Pons (tissue), 1 donor: ENCODE results near the gene STON2.
A peak's percentile ranks its signal among the peaks of the same experiment; 100 is the strongest.

Experiments
- DNase-seq: peaks from one replicate; pipeline ENCODE4 v3.0.0-alpha.2; 2016; ENCODE audit warnings: low spot score

The STON2 gene

DNA sequence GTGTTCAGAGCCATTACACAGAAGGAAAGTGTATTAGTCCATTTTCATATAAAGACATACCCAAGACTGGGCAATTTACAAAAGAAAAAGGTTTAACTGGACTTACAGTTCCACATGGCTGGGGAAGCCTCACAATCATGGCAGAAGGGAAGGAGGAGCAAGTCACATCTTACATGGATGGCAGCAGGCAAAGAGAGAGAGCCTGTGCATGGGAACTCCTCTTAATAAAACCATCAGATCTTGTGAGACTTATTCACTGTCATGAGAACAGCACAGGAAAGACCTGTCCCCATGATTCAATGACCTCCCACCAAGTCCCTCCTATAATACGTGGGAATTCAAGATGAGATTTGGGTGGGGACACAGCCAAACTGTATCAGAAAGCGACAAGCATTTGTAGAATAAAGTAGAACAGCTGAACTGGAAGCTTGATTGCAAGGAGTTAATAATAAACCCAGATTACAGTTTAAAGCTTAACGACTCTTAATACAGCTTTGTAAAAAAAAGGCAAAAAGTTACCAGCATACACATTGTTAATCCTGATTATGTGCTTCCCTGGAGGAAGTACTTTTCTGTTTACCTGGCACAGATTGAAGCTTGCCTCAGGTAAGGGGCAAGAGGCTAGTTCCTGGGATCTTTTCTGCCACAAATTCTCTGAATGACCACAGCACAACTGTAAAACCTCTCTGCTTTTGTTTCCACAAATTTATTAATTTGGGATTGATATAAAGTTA, 18.1 kb upstream of the STON2 start:
- DNase-seq, result no peak

DNA sequence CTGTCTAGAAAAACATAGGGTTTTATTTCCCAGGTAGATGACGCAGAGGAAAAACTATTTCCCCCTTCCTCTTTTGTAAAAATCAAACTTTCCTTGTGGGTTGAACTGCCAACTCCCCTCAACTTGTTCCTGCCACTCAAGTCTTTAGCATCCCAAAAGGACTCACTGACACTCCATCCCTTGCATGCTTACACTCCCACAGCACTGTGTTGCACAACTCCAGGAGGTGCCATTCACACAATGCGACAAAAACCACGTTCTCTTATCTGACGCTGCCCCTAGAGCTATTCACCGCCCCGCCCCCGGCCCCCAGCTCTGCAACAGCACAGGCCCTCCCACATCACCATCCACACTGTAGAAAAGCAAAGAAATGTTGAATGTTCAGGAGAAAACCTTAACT, 16.9 kb upstream of the STON2 start:
- DNase-seq, result no peak

DNA sequence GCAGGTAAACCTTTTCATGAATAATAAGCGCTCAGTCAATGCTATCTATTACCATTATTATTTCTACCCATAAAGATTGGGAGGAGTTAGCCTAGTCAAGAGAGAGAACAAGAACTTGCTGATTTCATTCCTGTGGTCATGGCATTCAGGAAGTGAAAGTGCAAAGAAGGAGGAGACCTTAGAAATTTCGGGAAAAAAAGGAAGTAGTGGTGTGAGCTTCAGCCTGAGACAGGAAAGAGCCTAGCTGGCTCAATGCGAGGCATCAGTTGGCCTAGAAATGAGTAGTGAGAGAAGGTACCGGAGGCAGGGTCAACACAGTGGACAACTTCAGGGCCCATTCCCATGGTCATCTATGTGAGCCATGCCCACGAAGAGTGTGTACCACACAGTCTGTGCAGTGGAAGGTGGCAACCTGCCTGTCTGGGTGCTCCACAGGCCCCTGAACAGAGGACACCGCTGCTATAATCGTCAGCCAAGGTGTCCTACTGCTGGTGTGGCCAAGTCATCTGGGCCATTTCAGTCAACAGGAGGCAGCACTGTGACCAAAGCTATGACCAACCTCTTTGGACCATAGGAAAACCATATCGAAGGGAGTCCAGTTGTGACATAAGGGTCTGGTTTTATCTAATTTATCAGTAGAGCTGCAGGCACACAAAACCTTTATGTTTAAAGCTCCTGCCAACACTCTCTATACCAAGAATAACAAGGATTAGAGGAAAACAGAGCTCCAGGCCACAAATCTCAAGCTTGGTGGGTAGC, 16.2 kb upstream of the STON2 start:
- DNase-seq, result peak; percentile 83

DNA sequence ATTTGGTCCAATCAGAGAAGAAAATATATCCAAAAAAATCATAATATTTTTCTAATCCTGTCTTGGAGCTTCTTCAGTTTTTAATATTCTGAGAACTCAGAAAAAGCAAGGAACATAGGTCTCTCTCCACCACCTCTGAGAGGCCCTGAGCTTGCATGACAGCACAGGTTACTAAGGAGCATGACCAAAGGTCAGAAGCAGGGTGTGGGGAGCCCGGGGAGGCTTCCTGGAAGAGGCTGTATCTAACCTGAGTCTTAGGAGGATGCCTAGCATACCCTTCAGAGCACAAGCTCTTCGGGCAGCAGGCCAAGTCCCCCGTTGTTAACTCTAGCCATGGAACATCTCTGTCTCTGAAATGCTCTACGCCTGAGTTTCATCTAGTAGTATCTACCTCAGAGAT, 15.7 kb upstream of the STON2 start:
- DNase-seq, result peak; percentile 20

DNA sequence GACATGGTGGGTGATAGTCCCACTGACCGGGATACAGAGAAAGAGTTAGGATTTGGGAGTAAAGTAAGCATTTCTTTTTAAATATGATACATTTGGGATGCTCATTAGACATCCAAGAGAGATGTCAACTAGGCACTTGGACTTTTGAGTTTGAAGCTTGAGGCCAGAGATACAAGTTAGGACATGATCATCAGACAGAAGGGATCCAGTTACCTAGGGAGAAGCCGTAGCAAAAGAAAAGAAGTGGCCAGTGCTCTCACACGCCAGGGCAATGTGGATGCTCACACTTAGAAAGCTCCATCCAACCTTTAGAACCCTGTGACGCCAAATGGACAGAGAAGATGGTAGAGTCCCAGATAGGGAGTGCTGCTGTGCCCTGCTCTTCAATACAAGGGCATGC, 14.0 kb upstream of the STON2 start:
- no peak for DNase-seq

DNA sequence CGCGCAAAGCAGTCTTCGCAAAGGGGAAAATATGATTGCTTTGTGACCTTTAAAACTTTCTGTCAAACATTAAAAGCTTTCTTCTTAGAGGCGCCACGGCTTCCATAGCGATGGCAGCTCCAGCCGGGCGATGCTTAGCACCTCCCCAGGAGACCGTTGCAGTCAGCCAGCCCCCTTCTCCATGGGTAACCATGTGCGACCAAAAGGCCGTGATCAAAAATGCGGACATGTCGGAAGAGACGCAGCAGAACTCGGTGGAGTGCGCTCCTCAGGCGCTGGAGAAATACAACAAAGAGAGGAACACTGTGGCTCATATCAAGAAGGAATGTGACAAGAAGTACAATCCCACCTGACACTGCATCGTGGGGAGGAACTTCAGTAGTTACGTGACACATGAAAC, 12.7 kb upstream of the STON2 start:
- no peak for DNase-seq

DNA sequence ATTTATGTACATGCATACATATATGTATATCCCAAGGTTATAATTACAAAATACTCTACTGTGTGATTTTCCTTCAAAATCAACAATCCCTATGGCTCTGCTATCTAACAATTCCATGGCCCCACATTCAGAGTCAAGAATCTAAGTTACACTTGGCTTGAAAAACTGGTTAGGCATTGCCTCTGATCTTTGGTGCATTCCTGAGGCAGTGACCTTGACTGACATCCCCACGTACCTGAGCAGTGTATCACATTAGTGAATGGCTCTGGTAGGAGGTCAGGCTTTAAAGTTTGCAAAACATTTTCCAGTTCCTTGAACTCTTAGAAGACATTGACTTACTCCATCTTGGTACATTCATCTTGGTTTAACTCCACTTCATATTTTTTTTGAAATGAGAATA, 8.5 kb upstream of the STON2 start:
- no peak for DNase-seq

DNA sequence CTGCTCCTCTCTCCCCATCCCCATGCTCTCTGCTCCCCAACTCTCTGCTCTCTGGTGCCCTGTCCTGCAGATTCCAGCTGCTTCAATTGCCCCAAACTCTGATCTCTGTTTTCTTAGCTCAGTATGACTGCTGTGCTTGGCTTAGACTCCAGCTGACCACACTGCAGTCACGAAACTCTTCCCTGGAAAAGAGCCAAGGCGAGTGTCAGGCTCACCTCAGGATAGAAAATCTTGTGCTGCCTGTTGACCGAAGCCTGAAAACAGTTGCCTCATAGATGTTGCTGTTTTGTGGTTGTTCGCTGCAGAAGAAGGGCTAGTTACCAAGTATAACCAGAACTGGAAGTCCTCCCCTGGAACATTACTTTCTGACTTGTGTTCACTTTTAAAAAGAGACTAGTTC, 6.7 kb upstream of the STON2 start:
- no peak for DNase-seq

DNA sequence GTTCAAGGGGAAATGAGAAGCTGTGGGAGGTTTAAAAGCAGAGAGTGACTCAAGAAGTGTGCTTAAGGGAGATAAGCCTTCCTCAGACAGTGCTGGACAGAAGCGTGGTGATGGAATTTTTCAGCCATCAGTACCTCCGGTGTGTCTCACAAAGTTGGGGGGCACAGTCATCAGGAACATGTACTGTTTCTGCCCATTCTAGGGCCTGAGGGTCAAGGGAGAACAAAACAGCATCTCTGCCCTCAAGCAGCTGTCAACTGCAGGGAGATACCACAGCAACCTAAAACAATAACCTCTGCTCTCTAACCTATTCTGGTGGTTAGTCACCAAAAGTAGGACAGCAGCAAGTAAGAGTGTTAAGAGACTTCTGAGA, 2.0 kb upstream of the STON2 start:
- DNase-seq, result no peak

DNA sequence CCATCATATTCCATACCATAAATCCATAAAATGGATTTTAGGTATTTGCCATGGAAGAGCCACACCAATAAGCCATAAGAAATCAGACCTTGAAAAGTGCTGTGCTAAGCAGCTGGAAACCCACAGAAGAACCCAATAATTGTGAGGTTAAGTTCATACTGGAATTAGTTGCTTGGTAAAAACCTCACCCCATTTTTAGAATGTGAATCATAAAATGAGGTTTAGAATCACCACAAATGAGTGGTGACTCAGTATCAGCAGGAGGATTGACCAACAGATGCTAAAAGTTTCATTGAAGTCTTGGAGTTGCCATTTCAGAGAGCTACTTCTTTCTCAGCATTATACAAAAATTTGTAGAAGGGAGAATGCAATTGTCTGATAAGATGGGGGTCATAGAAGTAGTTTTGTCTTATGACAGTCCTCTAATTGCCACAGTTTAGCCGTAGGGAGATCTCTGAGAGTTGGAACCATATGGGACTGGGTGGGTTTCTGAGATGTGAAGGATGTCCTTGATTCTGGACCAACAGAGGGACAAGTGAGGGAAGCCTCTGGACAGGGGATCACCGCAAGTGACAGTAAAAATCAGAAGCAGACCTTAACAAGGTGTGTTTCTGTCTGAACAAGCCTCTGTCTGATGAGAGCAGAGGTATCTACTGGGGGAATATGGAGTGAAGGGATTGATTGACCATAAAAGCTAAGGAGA, 1.4 kb upstream of the STON2 start:
- DNase-seq, result no peak

DNA sequence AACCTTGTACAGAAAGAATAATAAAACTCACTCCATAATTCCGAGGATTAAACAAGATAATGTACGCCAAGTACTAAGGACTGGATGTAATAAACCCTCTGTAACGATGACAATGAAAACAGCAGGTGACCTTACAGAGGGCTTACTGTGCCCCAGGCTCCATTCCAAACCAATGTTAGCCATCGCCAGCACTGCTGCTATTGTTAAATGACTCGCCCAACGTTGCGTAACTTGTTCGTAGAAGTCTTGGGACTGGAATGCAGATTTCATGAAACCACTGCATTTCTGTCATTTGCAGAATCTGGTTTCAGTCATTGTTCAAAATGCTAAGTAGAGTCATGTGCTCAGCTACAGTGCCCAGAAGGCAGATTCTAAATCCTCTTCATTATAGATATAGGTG, 728 bp upstream of the STON2 start:
- DNase-seq, result no peak

DNA sequence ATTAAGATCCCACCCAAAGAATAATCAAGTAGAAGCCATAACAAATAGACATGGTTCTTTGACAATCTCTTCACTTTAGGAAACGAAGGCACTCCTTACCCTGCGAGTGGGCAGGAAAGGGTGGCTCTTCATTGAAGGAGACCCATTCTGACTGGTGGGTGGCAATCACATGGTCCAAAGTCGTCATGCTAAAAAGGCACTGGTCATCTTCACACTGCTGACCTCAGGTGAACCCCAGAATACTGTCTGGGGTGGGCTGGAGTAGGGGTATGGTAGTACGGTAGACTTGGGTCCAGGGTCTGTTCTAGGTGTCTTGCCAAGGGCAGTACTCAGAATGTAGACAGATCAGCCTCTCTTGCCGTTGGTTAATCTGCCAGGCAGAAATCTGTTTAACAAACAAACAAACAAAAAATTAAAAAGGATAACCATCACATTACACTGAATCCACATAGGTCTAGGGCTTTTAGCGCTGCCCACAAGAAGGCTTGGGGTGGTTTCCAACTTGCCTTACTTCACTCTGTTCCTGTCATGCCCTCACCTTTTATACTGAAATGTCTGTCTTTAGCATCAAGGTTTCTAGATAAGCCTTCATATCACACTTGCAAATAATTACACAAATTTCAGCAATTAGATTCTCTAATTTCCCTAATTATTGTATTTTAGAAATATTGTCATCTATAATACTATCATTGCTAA, 1.8 kb downstream of the STON2 start:
- DNase-seq, result no peak

DNA sequence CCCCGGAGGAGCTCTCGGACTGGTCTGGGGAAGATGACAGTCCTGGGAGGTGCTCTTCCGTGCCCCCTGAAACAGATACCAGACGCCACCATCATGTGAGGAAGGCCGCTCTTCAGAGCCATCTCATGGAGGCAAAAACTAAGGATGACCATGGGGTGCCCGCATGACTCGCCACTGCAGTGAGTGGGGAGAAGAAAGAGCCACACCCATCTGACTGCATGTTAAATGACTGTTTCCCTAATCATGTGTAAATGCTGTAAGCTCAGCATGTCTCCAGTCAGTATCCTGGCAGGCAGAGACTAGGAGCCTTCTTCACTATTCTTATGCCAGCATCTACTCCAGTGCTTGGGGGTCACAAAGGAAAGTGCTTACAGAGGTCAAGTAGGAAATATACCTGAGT, 4.0 kb downstream of the STON2 start:
- no peak for DNase-seq

DNA sequence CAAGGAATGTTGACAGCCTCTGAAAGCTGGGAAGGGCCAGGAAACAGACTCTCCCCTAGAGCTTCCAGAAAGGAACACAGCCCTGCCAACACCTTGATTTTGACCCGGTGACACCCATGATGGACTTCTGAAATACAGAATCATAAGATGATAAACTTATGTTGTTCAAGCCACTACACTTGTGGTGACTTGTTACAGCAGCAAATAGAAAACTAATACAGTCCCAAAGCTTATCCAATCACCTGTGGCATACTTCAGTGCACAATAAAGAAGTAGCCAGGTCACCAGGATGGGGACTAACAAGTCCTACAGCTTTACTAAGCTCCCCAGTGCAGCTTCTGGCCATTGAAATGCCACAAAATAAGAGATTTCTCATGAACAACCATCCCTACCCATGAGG, 5.4 kb downstream of the STON2 start:
- no peak for DNase-seq

DNA sequence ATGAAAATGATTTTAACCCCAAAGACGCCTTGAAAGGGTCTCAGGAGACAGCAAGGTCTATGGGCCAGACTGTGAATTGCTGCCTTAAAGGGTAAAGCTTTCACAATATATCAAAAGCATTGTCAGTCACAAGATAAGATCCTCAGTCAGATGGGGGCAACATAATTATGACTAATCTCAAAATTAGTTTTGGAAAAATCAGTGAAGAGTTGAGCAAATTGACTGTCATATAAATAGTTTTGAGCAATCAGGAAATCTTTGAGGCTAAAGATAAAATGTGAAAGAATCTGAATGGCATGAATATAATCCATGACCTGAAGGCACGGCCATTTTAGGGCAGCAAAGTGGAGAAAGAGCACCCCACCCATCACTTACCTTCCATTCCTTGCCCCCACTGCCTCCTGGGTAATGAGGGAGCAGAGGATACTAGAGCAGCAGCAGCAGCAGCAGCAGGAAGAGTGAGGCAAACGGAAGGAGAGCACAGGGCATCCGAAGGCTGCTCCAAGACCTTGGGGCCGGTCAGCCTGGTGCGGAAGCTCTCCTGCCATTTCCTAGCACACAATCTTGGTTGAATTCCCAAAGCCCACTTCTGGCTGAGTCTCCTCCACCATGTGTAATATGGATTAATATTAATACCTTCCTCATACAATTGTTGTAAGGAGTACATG, 7.0 kb downstream of the STON2 start:
- DNase-seq, result no peak

DNA sequence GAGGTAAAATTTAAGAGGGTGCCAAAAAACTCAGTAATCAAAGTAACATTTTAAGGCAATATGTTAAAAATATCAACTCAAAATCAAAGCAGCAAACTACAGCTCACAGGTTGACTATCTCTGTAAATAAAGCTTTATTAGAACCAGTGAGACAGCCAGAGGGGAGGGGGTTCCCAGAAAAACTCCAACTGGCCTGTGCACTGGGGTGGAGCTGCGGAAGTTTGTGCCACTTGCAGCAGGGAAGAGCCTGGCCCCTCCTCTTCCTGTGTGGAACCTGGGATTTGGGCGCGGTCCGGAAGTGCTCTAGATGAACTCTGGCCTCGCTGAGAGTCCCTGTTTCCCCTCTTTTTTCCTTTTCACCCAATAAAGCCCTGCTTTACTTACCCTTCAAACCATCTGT, 8.1 kb downstream of the STON2 start:
- DNase-seq, result no peak

DNA sequence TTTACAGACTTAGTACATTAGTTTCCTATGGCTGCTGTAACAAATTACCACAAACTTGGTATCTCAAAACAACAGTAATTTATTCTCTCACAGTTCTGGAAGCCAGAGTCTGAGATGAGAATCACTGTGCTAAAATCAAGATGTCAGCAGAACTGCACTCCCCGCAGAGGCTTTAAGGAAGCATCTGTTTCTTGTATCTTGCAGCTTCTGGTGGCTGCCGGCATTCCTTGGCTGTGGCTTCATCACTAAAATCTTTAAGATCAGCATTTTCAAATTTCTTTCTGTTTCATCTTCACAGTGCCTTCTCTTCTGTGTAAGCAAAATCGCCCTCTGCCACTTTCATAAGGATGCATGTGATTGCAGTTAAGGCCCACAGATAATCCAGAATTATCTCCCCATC, 9.4 kb downstream of the STON2 start:
- DNase-seq, result no peak

DNA sequence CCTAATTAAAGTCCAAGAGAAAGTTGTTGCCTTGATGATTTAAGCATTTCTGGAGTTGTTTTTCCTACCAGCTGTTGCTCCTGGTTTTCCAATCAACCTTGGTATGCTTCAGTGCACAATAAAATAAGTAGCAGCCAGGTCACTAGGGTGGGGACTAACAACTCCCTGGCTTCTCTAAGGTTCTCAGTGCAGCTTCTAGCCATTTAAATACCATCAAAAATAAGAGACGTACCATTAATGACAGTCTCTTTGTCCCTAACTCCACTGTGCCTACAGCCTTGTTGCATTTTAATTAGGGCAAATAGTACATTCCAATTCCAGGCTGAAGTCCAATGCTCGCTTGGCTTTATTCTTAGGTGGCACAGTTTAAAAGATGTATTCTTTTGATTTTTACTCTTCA, 11.8 kb downstream of the STON2 start:
- peak; percentile 54 for DNase-seq

DNA sequence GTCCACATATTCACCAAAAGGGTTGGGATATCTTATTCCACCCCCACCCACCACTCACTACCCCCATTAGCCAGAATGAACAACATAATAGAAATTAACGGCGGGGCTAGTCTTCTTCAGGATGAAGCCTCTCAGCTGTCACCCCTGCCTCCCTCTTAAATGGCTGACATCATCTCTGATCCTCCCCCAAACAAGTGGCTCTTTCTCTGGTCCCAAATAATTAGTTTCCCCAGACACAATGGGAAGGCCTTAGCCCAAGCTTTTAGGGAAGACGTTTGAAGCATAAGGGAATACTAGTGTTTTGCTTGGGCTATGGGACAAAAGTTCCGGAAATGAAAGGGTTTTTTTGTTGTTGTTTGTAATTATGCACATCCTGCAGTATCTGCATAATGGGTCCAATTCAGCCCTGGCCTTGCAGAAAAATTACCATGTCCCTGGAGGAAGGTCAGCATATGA, 13.8 kb downstream of the STON2 start:
- DNase-seq, result peak; percentile 53

DNA sequence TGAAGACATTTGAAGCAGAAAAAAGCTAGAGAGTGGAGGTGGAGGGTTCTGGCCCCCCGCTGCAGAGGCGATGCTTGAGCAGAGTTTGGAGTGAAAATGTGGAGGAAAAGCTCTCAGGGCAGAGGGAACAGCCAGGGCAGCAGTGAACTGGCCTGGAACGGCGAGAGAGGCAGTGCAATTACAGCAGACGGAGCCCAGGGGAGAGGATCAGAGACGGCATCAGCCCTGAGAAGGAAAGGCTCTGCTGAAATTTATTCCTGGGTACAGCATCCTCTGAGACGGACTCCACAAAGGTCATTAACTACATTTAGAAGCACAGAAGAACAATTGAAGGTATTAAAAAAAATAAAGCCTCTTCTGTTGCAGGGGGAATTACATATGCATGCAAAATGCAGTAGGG, 14.2 kb downstream of the STON2 start:
- DNase-seq, result no peak

DNA sequence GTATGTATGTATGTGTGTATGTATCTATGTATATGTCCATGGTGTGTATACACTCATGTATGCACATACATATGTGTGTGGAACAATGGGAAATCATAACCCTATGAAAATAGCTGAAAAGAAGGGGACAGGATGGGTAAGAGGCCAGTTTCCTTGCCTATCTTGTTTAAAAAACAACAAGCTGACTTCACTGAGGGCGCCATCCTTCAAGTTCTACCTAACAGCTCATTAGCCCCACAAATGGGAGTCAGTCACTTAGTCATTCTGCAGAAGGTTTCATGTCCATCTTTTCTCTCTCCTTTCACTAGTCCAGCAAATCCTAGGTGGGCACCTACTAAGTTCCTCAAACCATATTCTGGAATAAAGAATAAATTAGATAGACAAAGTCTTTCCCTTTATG, 14.7 kb downstream of the STON2 start:
- no peak for DNase-seq

DNA sequence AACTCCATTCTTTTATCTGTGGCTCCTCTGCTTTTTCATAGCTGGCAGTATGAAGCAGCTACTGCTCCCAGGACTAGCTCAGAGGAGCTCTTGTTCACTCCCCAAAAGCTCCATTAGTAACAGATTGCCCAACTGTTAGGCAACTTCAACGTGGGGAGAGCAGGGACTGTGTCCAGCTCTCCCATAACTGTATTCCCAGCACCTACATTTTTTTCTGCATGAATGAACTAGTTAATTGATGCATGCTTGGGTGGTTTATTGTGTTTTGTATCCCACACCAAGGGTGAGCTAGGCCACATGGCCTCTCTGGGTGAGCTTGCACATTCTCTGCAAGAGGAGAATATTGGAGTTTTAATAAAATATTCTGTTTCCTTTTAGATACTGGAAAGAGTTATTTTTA, 15.2 kb downstream of the STON2 start:
- DNase-seq, result no peak
